ENCODE results near the gene CDH26. TPM values are rescaled to one million over a fixed set of nuclear protein-coding genes. Genes with fewer than 3 reads are reported as not detected.

CDH26 gene
- total and polyA plus RNA-seq, 2 donors (not counting 1 experiment from before 2014, with no cell fraction given), result 1.8 to 2.3 TPM

DNA sequence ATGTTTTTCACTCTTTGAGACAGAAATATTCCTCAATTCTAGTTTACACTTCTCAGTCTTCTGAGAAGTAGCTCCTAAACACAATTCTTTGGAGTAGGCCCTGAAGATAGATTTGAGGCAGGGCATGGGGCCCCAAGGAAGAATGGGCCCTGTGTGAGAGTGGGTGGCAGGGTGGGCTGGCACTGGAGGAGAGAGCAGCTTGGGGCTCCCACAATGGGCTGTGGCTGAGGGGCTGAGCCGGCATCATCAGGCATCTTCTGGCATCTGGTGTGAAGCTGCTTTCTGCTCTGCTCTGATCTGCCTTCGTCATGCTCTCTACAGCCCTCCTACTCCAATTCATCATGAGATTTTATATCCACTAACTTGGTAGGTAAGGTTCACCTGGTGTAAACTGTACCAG is 88.2 kb downstream of the CDH26 start:
- intact Hi-C loops (cut with micrococcal nuclease), result no loop called here
- no peak overlapping the region for H2AFZ ChIP-seq (ENCODE audit: insufficient read depth, low read depth, low read length, poor library complexity, severe bottlenecking)
- no peaks in the 10 kb centered on the region for H4K20me1 ChIP-seq (ENCODE audit: control insufficient read depth, insufficient read depth, low read length, poor library complexity, severe bottlenecking)
- H3K9me3 ChIP-seq (ENCODE audit: control extremely low read depth in 1 of 3, control insufficient read depth in 2 of 3, insufficient read depth in 1 of 3, low read length in 2 of 3), result peaks cover 0 to 4% (median 0%) of the 10 kb centered on the region in 3 donors
- H3K79me2 ChIP-seq (ENCODE audit: control insufficient read depth, insufficient read depth, low read length), result no peaks in the 10 kb centered on the region
- H3K4me2 ChIP-seq (replicated peaks; ENCODE audit: low read depth, low read length, poor library complexity, severe bottlenecking), result no peak overlapping the region
- no peak overlapping the region for H3K4me3 ChIP-seq (ENCODE audit: control extremely low read depth in 1 of 5, extremely low read depth in 1 of 5, insufficient read depth in 1 of 5, low read depth in 2 of 5, low read length in 4 of 5)
- no peak overlapping the region for H3K9ac ChIP-seq (ENCODE audit: low read length)
- peaks cover 0 to 2% (median 0%) of the 10 kb centered on the region in 4 experiments for H3K27me3 ChIP-seq (replicated peaks in 1 of 4; ENCODE audit: control extremely low read depth in 1 of 4, control insufficient read depth in 3 of 4, insufficient read depth in 4 of 4, low read length in 3 of 4)
- no peak for ATAC-seq (ENCODE audit: low read depth)
- no peaks in the 10 kb centered on the region for H3K36me3 ChIP-seq (replicated peaks in 1 of 2; ENCODE audit: control extremely low read depth in 1 of 2, control insufficient read depth in 1 of 2, extremely low read depth in 1 of 2, insufficient read depth in 2 of 2, low read length in 1 of 2)
- Mint-ChIP-seq H3K9me3 (ENCODE audit: insufficient read depth) (peaks cover 5% of the 10 kb centered on the region), H3K4me3 (no peak overlapping the region), H3K4me1 (no peaks in the 10 kb centered on the region), H3K27me3 (peaks cover 11% of the 10 kb centered on the region), H3K27ac (no peak overlapping the region)
- no peaks in the 10 kb centered on the region for H3K4me1 ChIP-seq (ENCODE audit: control insufficient read depth in 2 of 2, insufficient read depth in 2 of 2, low read length in 2 of 2)
- ChIA-PET POLR2A (no interaction called here), CTCF (interaction anchor here (2.4 kb wide), 1 partner anchor 11 kb away, joined by 9 read pairs; no protein-coding TSS in a partner anchor)
- no peak overlapping the region for H3K27ac ChIP-seq (ENCODE audit: low read length in 2 of 2)
- 80% methylated on average over 1 of the region's 2 CpGs for WGBS (ENCODE audit: insufficient coverage)
- TF ChIP-seq, protein P1, sequence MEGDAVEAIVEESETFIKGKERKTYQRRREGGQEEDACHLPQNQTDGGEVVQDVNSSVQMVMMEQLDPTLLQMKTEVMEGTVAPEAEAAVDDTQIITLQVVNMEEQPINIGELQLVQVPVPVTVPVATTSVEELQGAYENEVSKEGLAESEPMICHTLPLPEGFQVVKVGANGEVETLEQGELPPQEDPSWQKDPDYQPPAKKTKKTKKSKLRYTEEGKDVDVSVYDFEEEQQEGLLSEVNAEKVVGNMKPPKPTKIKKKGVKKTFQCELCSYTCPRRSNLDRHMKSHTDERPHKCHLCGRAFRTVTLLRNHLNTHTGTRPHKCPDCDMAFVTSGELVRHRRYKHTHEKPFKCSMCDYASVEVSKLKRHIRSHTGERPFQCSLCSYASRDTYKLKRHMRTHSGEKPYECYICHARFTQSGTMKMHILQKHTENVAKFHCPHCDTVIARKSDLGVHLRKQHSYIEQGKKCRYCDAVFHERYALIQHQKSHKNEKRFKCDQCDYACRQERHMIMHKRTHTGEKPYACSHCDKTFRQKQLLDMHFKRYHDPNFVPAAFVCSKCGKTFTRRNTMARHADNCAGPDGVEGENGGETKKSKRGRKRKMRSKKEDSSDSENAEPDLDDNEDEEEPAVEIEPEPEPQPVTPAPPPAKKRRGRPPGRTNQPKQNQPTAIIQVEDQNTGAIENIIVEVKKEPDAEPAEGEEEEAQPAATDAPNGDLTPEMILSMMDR (IDR thresholded peaks at IDR 0.05), result no peak
- no peak for TF ChIP-seq EZH2 (IDR thresholded peaks at IDR 0.05; ENCODE audit: borderline replicate concordance, insufficient read depth, low read depth, low read length, poor library complexity, severe bottlenecking)
- no peak for DNase-seq

DNA sequence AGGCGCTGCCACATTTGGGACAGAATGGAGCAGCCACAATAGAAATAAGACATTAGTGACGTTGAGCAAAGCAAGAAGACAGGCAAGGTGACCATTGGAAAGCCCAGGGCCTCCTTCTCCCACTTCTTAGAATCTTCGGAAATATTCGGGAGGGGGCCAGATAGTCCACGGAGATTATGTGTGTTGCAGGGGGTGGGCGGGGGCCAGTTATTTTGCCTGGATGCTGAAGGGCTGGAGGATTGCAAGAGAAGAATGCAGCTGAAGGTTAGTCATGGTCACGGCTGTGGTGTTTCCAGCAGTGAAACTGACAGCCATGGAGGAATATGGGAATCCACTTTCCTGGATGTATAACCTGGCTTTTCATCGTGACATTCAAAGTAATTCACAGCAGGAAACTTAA is 88.6 kb downstream of the CDH26 start:
- Mint-ChIP-seq H3K27me3 (peaks cover 14% of the 10 kb centered on the region), H3K4me1 (no peaks in the 10 kb centered on the region), H3K4me3 (no peak overlapping the region), H3K27ac (no peak overlapping the region), H3K9me3 (ENCODE audit: insufficient read depth) (peaks cover 5% of the 10 kb centered on the region)
- H3K4me3 ChIP-seq (ENCODE audit: control extremely low read depth in 1 of 5, extremely low read depth in 1 of 5, insufficient read depth in 1 of 5, low read depth in 2 of 5, low read length in 4 of 5), result no peak overlapping the region
- no peaks in the 10 kb centered on the region for H3K79me2 ChIP-seq (ENCODE audit: control insufficient read depth, insufficient read depth, low read length)
- intact Hi-C loops (cut with micrococcal nuclease), result no loop called here
- peaks cover 0 to 5% (median 0%) of the 10 kb centered on the region in 4 experiments for H3K27me3 ChIP-seq (replicated peaks in 1 of 4; ENCODE audit: control extremely low read depth in 1 of 4, control insufficient read depth in 3 of 4, insufficient read depth in 4 of 4, low read length in 3 of 4)
- ChIA-PET POLR2A (no interaction called here), CTCF (interaction anchor here (2.4 kb wide), 1 partner anchor 10 kb away, joined by 9 read pairs; no protein-coding TSS in a partner anchor)
- ATAC-seq (ENCODE audit: low read depth) (no peak), DNase-seq (no peak)
- no peak overlapping the region for H2AFZ ChIP-seq (ENCODE audit: insufficient read depth, low read depth, low read length, poor library complexity, severe bottlenecking)
- H3K9ac ChIP-seq (ENCODE audit: low read length), result no peak overlapping the region
- no peaks in the 10 kb centered on the region for H3K36me3 ChIP-seq (replicated peaks in 1 of 2; ENCODE audit: control extremely low read depth in 1 of 2, control insufficient read depth in 1 of 2, extremely low read depth in 1 of 2, insufficient read depth in 2 of 2, low read length in 1 of 2)
- H4K20me1 ChIP-seq (ENCODE audit: control insufficient read depth, insufficient read depth, low read length, poor library complexity, severe bottlenecking), result no peaks in the 10 kb centered on the region
- no peak overlapping the region for H3K4me2 ChIP-seq (replicated peaks; ENCODE audit: low read depth, low read length, poor library complexity, severe bottlenecking)
- no peak overlapping the region for H3K27ac ChIP-seq (ENCODE audit: low read length in 2 of 2)
- no peaks in the 10 kb centered on the region for H3K4me1 ChIP-seq (ENCODE audit: control insufficient read depth in 2 of 2, insufficient read depth in 2 of 2, low read length in 2 of 2)
- WGBS (ENCODE audit: insufficient coverage), result 100% methylated on average over 6 of the region's 8 CpGs
- peaks cover 0 to 4% (median 0%) of the 10 kb centered on the region in 3 donors for H3K9me3 ChIP-seq (ENCODE audit: control extremely low read depth in 1 of 3, control insufficient read depth in 2 of 3, insufficient read depth in 1 of 3, low read length in 2 of 3)
- no peak for TF ChIP-seq EZH2 (IDR thresholded peaks at IDR 0.05; ENCODE audit: borderline replicate concordance, insufficient read depth, low read depth, low read length, poor library complexity, severe bottlenecking)
- TF ChIP-seq, protein P1 (IDR thresholded peaks at IDR 0.05), result no peak

Measured in B cell (primary cell).